ENCODE data around the gene TTC39B. TPM values are rescaled to one million over a fixed set of nuclear protein-coding genes. Genes with fewer than 3 reads are reported as not detected.
"Not testable (repeated sequence)": the region's sequence is repeated elsewhere in the genome, so short reads cannot be mapped to it uniquely, and the experiment has no call there.

TTC39B gene
- total and polyA plus RNA-seq, 2 experiments from 2014 or later: 1.3 to 4.1 TPM

DNA sequence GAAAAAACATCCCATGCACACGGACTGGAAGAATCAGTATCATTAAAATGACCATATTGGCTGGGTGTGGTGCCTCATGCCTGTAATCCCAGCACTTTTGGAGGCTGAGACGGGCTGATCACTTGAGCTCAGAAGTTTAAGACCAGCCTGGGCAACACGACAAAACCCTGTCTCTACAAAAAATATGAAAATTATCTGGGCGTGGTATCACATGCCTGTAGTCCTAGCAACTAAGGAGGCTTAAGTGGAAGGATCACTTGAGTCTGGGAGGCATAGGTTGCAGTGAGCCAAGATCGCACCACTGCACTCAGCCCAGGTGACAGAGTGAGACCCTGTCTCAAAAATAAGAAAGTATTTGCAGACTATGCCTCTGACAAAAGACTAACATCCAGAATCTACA, 68.4 kb downstream of the TTC39B start:
- DNase-seq (ENCODE audit: low read depth in 1 of 2, low spot score in 1 of 2): no peak
- TF ChIP-seq, protein P1, sequence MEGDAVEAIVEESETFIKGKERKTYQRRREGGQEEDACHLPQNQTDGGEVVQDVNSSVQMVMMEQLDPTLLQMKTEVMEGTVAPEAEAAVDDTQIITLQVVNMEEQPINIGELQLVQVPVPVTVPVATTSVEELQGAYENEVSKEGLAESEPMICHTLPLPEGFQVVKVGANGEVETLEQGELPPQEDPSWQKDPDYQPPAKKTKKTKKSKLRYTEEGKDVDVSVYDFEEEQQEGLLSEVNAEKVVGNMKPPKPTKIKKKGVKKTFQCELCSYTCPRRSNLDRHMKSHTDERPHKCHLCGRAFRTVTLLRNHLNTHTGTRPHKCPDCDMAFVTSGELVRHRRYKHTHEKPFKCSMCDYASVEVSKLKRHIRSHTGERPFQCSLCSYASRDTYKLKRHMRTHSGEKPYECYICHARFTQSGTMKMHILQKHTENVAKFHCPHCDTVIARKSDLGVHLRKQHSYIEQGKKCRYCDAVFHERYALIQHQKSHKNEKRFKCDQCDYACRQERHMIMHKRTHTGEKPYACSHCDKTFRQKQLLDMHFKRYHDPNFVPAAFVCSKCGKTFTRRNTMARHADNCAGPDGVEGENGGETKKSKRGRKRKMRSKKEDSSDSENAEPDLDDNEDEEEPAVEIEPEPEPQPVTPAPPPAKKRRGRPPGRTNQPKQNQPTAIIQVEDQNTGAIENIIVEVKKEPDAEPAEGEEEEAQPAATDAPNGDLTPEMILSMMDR (IDR thresholded peaks at IDR 0.05; ENCODE audit: low read depth, low read length): no peak
- Histone ChIP-seq H3K27me3 (no peaks in the 10 kb centered on the region), H3K9me3 (ENCODE audit: low read depth) (no peaks in the 10 kb centered on the region), H3K27ac (no peak overlapping the region), H3K4me1 (ENCODE audit: low read depth) (no peaks in the 10 kb centered on the region), H3K4me3 (no peak overlapping the region), H3K36me3 (no peaks in the 10 kb centered on the region)

DNA sequence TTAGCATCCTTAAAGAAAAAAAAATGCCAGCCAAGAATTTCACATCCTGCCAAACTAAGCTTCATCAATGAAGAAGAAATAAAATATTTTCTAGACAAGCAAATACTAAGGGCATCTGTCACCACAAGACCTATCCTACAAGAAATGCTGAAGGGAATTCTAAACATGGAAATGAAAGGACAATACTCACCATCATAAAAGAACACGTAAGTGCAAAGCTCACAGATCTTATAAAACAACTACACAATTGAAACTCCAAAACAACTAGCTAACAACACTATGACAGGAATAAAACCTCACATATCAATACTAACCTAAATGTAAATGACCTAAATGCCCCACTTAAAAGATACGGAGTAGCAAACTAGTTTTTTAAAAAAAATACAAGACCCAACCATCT, 71.4 kb downstream of the TTC39B start:
- H3K4me3 ChIP-seq: no peak overlapping the region
- H3K9me3 ChIP-seq (ENCODE audit: low read depth): no peaks in the 10 kb centered on the region
- H3K27me3 ChIP-seq: no peaks in the 10 kb centered on the region
- no peaks in the 10 kb centered on the region for H3K36me3 ChIP-seq
- no peak overlapping the region for H3K27ac ChIP-seq
- TF ChIP-seq, protein P1 (IDR thresholded peaks at IDR 0.05; ENCODE audit: low read depth, low read length): no peak
- no peaks in the 10 kb centered on the region for H3K4me1 ChIP-seq (ENCODE audit: low read depth)
- DNase-seq (ENCODE audit: low read depth in 1 of 2, low spot score in 1 of 2): no peak

DNA sequence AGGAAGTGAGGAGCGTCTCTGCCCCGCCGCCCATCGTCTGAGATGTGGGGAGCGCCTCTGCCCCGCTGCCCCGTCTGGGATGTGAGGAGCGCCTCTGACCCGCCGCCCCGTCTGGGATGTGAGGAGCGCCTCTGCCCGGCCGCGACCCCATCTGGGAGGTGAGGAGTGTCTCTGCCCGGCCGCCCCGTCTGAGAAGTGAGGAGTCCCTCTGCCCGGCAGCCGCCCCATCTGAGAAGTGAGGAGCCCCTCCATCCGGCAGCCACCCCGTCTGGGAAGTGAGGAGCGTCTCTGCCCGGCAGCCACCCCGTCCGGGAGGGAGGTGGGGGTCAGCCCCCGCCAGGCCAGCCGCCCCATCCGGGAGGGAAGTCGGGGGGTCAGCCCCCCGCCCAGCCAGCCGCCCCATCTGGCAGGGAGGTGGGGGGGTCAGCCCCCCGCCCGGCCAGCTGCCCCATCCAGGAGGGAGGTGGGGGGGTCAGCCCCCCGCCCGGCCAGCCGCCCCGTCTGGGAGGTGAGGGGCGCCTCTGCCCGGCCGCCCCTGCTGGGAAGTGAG, 73.0 kb downstream of the TTC39B start:
- not testable (repeated sequence) for H3K9me3 ChIP-seq (ENCODE audit: low read depth); H3K27me3 ChIP-seq; H3K4me3 ChIP-seq; H3K27ac ChIP-seq; H3K36me3 ChIP-seq; DNase-seq (ENCODE audit: low read depth in 1 of 2, low spot score in 1 of 2); H3K4me1 ChIP-seq (ENCODE audit: low read depth)

DNA sequence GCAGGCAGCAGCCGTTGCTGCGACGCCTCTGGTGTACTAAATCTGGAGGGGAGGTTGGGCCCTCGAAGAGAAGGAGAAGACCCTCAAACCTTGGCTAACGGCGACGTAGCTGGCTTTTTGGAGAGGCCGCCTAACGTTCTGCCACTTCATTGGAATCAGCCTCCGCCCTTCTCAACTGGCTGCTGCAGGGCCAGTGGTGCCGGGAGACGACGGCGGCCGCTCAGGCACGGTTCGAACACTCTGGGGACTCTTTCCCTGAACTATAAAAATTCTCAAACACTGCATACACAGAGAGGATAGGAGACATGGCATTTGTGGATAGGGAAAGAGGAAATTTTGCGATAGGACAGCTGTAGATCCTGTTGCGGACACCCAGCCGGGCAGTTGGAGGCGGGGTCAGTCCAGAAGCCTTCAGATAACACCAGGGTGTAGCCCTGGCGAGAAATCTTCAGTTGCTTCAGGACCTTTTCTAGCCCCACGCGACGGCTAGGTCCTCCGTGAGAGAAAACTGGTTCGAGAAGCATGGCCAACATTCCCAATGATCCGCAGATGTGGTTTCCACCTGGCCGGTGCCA, 74.2 kb downstream of the TTC39B start:
- H3K9me3 ChIP-seq (ENCODE audit: low read depth); H3K27me3 ChIP-seq; H3K4me1 ChIP-seq (ENCODE audit: low read depth); H3K36me3 ChIP-seq; H3K27ac ChIP-seq; H3K4me3 ChIP-seq: not testable (repeated sequence)
- DNase-seq (ENCODE audit: low read depth in 1 of 2, low spot score in 1 of 2): peak in 1 of 2 donors; percentile 34

DNA sequence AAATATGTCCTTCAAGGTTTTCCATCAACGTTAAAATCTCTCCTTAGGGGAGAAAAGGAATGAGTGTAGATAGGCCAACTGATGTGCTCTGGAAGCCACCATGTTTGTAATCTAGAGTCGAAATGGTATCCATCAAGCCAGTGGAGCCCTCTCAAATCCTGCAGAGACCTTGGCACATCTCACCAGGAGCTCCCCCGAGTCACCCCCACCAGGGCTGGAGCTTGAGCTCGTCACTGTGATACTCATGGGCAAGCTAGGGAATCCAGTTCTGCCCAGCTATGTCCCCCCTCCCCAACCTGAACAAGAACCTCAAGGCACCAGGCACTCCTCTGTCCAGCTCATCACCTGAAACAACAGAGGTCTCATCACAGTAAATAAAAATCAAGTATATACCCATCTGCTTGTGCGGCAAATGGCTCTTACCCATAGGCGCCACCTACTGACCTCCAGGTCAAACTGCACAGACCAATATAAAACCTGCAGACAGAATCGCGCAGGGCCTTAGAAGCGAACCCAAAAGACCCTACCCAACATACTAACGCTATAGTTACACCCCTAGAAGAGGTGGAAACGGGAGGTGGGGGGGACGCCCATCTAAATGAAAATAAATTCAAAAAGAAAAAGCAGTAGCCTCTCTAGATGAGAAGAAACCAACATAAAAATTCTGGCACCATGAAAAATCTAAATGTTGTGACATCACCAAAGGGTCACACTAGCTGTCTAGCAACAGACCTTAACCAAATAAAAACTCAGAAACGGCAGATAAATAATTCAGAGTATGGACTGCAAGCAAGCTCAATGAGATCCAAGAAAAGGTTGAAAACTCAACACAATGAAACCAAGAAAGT, 75.0 kb downstream of the TTC39B start:
- H3K27me3 ChIP-seq: no peaks in the 10 kb centered on the region
- DNase-seq (ENCODE audit: low read depth in 1 of 2, low spot score in 1 of 2): peak; percentile 37 to 54

DNA sequence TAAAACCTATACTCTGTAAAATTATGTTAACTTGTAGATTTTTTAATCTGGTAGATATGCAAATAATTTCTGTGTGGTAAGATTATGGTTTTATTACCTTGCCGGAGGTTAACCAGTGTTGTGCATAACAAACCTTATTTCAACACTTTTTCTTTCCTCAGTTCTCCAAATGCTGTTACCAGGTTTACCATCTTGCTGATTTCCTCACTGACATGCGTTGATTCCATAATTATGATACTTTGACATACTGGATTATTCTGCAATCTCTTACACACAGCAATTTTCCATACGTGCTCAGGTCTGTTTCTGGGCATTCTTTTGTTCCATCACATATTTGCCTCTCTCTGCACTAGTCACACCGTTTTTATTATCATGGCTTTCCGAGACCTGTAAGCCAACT, 77.6 kb downstream of the TTC39B start:
- H3K4me1 ChIP-seq (ENCODE audit: low read depth): no peaks in the 10 kb centered on the region
- no peak overlapping the region for H3K27ac ChIP-seq
- no peak overlapping the region for H3K4me3 ChIP-seq
- H3K9me3 ChIP-seq (ENCODE audit: low read depth): no peaks in the 10 kb centered on the region
- TF ChIP-seq, protein P1 (IDR thresholded peaks at IDR 0.05; ENCODE audit: low read depth, low read length): no peak
- no peak for DNase-seq (ENCODE audit: low read depth in 1 of 2, low spot score in 1 of 2)
- H3K27me3 ChIP-seq: no peaks in the 10 kb centered on the region
- H3K36me3 ChIP-seq: no peaks in the 10 kb centered on the region

More for the DNA sequence above, 75.0 kb downstream of the TTC39B start:
- TF ChIP-seq, protein P1 (IDR thresholded peaks at IDR 0.05; ENCODE audit: low read depth, low read length): peak; percentile 62
- no peaks in the 10 kb centered on the region for H3K4me1 ChIP-seq (ENCODE audit: low read depth)
- no peaks in the 10 kb centered on the region for H3K9me3 ChIP-seq (ENCODE audit: low read depth)
- H3K27ac ChIP-seq: no peak overlapping the region
- H3K36me3 ChIP-seq: no peaks in the 10 kb centered on the region
- no peak overlapping the region for H3K4me3 ChIP-seq
